Measurements from ENCODE around the gene DDA1. TPM values are rescaled to one million over a fixed set of nuclear protein-coding genes. Genes with fewer than 3 reads are reported as not detected.
A peak's percentile ranks its signal among the peaks of the same experiment; 100 is the strongest.

DDA1 gene
- total RNA-seq, 6 experiments from 2014 or later, result 77.1 to 92.5 (median 83.4) TPM

DNA sequence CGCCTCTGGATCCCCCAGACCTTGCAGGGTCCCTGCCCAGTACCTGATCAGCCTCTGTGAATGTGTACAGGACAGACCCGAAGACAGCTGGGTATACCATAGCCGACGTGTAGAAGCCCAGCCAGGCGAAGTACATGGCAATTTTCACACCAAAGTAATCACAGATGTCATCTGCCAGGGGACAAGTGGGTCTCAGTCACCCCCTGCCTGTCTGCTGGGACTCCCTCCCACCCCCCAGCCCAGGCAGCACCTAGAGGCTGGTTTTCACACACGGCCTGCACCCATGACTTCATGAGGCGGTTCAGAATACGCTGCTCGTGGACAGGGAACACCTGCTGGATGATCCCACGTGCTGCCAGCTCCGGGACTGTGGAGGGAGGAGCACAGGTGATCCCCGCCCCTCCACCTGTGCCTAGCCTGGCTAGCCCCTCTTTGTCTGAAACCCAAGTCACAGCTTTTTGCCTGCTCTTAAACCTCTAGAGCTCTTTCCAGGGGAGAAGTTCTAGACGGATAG is 21.7 kb downstream of the DDA1 start:
- Mint-ChIP-seq H3K27me3 (ENCODE audit: insufficient read depth) (peaks cover 5% of the 10 kb centered on the region), H3K9me3 (0 out of 2 replicates have a peak, but pooled peaks cover 4% of the 10 kb centered on the region), H3K27ac (no peak overlapping the region), H3K4me3 (no peak overlapping the region), H3K4me1 (ENCODE audit: low read depth) (peaks cover 12% of the 10 kb centered on the region), H3K36me3 (ENCODE audit: low read depth) (peaks cover 10% of the 10 kb centered on the region)
- TF ChIP-seq, protein P1, sequence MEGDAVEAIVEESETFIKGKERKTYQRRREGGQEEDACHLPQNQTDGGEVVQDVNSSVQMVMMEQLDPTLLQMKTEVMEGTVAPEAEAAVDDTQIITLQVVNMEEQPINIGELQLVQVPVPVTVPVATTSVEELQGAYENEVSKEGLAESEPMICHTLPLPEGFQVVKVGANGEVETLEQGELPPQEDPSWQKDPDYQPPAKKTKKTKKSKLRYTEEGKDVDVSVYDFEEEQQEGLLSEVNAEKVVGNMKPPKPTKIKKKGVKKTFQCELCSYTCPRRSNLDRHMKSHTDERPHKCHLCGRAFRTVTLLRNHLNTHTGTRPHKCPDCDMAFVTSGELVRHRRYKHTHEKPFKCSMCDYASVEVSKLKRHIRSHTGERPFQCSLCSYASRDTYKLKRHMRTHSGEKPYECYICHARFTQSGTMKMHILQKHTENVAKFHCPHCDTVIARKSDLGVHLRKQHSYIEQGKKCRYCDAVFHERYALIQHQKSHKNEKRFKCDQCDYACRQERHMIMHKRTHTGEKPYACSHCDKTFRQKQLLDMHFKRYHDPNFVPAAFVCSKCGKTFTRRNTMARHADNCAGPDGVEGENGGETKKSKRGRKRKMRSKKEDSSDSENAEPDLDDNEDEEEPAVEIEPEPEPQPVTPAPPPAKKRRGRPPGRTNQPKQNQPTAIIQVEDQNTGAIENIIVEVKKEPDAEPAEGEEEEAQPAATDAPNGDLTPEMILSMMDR (IDR thresholded peaks at IDR 0.05), result no peak
- DNase-seq, result no peak

DNA sequence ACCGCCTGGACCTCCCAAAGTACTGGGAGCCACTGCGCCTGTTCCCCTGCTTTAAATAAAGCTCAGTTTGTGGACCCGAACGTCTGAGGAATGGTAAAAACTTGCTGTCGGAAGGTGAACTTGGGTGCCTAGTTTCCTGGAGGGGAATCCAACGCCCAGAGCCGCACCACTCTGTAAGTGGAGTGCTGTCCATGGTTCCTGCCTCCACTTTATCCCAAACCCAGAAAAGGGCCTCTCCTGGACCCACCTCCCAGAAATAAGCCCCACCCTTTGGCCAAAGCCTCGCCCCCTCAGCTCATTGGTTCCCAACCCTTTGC is 23.0 kb downstream of the DDA1 start:
- 0 out of 2 replicates have a peak, but pooled peaks cover 4% of the 10 kb centered on the region for H3K9me3 Mint-ChIP-seq
- no peak for DNase-seq
- H3K4me1 Mint-ChIP-seq (ENCODE audit: low read depth), result peaks cover 12% of the 10 kb centered on the region
- peaks cover 10% of the 10 kb centered on the region for H3K36me3 Mint-ChIP-seq (ENCODE audit: low read depth)
- peaks cover 5% of the 10 kb centered on the region for H3K27me3 Mint-ChIP-seq (ENCODE audit: insufficient read depth)
- H3K27ac Mint-ChIP-seq, result no peak overlapping the region
- TF ChIP-seq, protein P1 (IDR thresholded peaks at IDR 0.05), result no peak
- H3K4me3 Mint-ChIP-seq, result no peak overlapping the region

DNA sequence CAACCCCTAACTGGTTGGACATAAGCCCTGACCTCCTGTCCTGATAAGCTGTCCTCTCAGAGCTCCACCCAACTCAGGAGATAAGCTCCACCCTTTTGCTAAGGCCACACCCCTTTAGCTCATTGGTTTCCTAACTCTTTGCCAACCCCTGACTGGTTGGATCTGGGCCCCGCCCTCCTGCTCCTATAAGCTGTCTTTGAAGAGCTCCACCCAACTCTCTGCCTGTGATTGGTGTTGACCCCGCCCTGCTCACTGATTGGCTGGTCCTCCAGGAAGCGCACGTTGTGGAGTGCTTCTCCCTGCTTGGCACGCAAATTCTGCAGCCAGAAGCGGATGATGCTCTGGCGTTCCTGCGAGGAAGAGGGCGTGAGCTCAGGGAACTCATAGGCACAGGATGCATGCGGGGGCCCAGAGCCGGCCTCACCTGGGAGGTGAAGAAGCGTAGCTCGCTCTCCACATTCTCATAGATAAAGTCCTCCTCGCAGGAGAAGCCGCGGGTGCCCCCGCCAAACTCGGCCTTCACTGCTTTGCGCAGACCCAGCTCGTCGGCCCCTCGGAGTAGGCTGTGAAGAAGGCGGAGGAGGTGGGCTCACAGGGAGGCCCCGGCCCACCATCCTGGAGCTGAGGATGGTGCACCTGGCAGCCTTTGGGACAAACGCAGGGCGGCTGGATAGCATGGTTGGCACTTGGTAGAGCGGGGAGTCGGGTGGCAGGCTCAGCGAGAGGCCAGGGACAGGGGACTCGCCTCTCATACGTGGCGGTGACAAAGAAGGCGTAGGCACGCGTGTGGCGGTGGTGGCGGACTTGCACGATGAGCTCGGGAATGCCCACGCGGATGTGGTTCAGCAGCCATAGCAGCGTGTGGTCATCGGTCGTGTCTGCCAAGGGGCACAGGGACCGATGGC is 23.6 kb downstream of the DDA1 start:
- peak; percentile 43 for DNase-seq
- Mint-ChIP-seq H3K4me3 (no peak overlapping the region), H3K4me1 (ENCODE audit: low read depth) (peaks cover 12% of the 10 kb centered on the region), H3K9me3 (0 out of 2 replicates have a peak, but pooled peaks cover 4% of the 10 kb centered on the region), H3K36me3 (ENCODE audit: low read depth) (peaks cover 10% of the 10 kb centered on the region), H3K27me3 (ENCODE audit: insufficient read depth) (peaks cover 5% of the 10 kb centered on the region), H3K27ac (no peak overlapping the region)
- TF ChIP-seq, protein P1 (IDR thresholded peaks at IDR 0.05), result no peak

DNA sequence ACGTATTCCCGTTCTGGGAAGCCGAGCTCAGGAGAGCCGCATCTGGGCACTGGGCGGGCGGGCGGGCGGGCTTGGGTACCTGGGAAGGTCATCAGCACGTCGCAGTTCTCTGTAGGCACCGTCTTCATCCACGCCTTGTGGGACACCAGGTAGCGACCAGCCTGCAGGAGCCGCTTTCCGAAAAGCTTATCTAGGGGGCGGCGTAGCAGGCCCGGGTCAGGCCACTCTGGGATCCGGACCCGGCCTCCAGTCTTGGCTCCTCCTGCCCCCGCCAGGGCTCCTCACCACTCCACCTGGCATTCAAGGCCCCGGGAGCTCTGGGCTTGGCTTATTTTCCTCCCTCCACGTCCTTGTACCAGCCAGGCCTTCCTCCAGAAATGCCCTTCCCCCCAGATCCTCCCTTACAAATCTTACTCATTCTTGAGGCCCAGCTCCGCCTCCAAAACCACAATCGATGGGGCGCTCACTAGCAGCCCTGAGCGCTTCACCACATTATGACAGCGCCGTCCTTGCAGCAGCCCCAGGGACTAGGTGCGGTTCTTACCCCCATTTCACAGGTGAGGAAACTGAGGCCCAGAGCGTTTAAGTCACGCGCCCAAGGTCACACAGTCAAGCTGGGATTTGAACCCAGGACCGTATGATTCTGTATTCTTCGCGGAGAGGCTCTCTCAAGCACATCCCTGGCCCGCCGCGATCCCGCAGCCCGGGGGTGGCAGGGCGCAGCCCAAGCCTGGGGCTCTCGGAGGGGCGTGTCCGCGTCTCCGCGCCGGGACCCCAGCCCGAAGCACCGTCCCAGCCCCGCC is 24.4 kb downstream of the DDA1 start:
- TF ChIP-seq, protein P1 (IDR thresholded peaks at IDR 0.05), result peak; percentile 18; the same call in 1 of the 2 replicates
- H3K36me3 Mint-ChIP-seq (ENCODE audit: low read depth), result peaks cover 10% of the 10 kb centered on the region
- peaks cover 12% of the 10 kb centered on the region for H3K4me1 Mint-ChIP-seq (ENCODE audit: low read depth)
- H3K27ac Mint-ChIP-seq, result peak overlapping the region; percentile 74
- peak overlapping the region; percentile 88 for H3K4me3 Mint-ChIP-seq
- peak; percentile 78 for DNase-seq
- peaks cover 5% of the 10 kb centered on the region for H3K27me3 Mint-ChIP-seq (ENCODE audit: insufficient read depth)
- H3K9me3 Mint-ChIP-seq, result 0 out of 2 replicates have a peak, but pooled peaks cover 4% of the 10 kb centered on the region

Data from HFFc6 (cell line).